NB4 (cell line): ENCODE measurements around the gene FAM53A.

Experiments
- DNase-seq: peaks from one replicate; pipeline ENCODE4 v3.0.0; 2010; ENCODE audit warnings: low read depth
- H3K4me3 ChIP-seq: one replicate; pipeline ENCODE4 v1.5.1; 2011; ENCODE audit warnings: mild to moderate bottlenecking, low read depth, low read length, moderate library complexity
- MYC ChIP-seq: IDR thresholded peaks from 2 replicates; pipeline ENCODE4 v1.6.1; 2011; ENCODE audit warnings: low read depth, low read length
- POLR2A ChIP-seq: IDR thresholded peaks from 2 replicates; pipeline ENCODE4 v1.6.1; 2011; ENCODE audit warnings: mild to moderate bottlenecking; ENCODE audit not compliant: insufficient read length; ENCODE audit errors: extremely low read depth
- TF ChIP-seq, protein P1 (sequence below): IDR thresholded peaks from 2 replicates; pipeline ENCODE4 v1.6.1; 2011; ENCODE audit warnings: low read depth, low read length
- TF ChIP-seq, protein P2 (sequence below): IDR thresholded peaks from one replicate; pipeline ENCODE4 v1.5.1; 2012; ENCODE audit warnings: low read depth, low read length

FAM53A gene

DNA sequence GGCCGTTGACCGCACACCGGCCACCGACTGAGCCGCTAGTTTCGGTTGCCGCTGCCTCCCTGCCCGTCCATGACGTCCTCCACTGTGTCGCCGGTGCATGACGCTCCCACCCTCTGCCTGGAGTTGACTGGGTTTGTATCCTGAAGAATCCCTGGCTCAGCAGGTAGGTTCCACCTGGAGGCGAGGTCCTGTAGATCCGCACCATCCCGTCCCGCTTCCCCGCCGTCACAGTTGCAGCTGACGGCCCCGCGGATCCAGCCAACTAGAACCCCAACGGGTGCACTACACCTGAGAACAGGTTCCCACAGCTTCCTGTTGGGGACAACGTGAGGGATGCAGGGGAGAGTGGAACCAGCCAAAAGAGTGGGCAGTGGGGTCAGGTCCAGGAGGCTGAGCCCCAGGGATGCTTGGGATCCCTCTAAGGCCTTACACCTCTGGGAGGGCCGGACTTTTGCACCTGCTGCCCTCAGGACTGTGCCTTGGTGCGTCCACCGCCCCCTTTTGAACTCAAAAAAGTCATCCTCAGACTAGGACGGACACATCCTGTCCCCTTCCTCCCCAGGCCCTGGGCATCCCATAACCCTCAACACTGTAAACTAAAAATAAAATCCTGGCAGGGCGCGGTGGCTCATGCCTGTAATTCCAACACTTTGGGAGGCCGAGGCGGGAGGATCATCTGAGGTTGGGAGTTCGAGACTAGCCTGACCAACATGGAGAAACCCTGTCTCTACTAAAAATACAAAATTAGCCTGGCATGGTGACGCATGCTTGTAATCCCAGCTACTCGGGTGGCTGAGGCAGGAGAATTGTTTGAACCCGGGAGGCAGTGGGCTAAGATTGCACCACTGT, 29.1 kb upstream of the FAM53A start:
- TF ChIP-seq POLR2A (no peak), MYC (no peak)
- TF ChIP-seq, protein P1, sequence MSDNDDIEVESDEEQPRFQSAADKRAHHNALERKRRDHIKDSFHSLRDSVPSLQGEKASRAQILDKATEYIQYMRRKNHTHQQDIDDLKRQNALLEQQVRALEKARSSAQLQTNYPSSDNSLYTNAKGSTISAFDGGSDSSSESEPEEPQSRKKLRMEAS = no peak
- TF ChIP-seq, protein P2, sequence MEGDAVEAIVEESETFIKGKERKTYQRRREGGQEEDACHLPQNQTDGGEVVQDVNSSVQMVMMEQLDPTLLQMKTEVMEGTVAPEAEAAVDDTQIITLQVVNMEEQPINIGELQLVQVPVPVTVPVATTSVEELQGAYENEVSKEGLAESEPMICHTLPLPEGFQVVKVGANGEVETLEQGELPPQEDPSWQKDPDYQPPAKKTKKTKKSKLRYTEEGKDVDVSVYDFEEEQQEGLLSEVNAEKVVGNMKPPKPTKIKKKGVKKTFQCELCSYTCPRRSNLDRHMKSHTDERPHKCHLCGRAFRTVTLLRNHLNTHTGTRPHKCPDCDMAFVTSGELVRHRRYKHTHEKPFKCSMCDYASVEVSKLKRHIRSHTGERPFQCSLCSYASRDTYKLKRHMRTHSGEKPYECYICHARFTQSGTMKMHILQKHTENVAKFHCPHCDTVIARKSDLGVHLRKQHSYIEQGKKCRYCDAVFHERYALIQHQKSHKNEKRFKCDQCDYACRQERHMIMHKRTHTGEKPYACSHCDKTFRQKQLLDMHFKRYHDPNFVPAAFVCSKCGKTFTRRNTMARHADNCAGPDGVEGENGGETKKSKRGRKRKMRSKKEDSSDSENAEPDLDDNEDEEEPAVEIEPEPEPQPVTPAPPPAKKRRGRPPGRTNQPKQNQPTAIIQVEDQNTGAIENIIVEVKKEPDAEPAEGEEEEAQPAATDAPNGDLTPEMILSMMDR = no peak
- no peak for DNase-seq
- H3K4me3 ChIP-seq = peak overlapping the region; percentile 87

DNA sequence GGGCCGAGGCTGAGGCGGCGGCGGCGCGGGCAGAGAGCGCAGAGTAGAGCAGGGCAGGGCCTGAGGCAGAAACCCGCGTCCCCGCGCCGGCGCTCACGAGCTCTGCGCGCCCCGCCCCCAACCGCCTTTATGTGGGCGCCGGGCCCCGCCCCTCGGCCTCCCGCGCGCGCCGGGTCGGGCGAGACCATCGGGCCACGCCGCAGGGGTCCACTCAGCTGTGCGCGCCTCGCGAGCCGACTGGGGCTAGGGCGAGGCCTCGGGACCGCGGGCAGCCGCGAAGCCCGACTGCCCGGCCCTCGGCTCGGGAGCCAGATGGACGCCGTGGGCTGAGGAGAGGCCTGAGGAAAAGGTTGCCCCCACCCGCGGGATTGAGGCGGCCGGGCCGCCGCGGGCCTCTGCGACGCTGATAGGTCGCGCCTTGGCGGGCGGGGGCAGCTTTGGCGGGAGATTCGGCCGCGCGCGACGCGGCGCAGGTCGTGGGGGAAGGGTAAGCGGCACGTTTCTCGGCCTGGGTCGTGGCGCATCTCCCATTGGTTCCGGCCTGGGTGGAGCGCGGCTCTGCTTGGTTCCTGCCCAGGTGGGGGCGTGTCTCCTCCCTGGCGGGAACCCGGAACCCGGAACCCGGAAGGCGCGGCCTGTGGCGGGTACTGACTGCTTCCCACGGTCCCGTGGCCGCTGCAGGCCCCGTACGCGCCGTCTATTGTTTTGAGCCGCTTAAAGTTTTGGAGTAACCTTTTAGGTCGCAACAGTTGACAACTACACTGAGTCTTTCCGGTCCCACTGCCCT, 28.3 kb upstream of the FAM53A start, which contains the start of gene SLBP:
Gene SLBP (minus strand): TSS at position 104 of the 787 bp plus-strand sequence. CDS start 131 bp downstream, outside the sequence.
- TF ChIP-seq POLR2A (peak; percentile 91), MYC (peak; percentile 98)
- TF ChIP-seq, protein P2 = no peak
- TF ChIP-seq, protein P1 = peak; percentile 93
- DNase-seq = peak; percentile 100
- peak within 1 kb of the TSS; percentile 100 for H3K4me3 ChIP-seq

DNA sequence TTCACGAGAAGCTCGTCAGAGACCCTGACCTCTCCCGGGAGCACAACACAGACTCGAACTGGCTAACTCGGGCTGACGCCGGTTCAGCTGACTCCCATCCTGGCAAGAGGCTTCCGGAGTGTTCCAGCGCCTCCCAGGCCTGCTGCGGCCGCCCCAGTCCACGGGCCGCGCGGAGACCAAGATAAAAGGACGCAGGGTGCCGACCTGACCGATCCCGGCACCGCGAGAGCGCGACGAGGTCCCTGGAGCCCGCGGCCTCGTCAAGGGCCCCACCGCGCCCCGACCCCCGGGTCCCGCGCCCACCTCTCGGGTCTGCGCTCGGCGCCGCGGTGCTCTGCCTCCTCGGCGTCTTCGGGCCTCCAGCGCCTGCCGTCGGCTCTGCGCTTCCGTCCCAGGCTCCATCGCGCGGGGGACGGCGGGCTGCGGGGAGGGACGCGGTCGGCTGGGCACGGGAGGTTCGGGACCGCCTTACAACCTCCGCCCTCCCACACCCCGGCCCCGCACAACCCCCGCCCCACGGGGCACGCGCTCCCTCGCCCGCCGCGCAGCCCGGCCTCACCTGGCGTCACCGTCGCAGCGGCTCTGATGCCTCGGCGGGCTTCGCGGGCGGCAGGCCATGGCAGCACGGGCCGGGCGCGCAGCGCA, 27.6 kb upstream of the FAM53A start:
- H3K4me3 ChIP-seq = peak overlapping the region; percentile 100
- peak; percentile 40; the same call in 1 of the 2 replicates for TF ChIP-seq MYC
- TF ChIP-seq POLR2A = no peak
- TF ChIP-seq, protein P1 = 0 out of 2 replicates have a peak, but pooled peaks have one; percentile 61
- DNase-seq = peak; percentile 69

DNA sequence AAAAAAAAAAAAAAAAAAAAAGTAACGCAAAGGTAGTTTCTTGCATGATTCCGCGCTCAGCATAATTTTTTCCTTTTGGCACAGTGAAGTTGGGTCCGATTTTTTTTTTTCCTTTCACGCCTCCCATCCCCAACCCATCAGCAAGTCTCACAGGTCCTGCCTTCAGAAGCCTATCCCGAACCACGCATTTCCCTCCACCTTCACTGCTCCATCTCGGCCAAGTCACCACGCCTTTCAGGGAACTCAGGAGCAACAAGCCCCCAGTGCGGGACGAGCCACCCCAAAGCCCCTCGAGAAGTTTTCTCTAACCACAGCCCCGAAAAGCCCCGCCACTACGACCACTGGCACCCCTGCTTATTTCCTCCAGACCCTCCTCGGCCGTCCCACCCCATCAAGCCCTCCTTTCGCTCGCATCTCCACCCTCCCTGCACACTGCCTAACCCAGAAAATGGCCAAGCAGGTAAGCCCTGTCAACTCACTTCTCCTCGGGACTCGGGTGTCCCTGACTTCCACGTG, 27.0 kb upstream of the FAM53A start:
- H3K4me3 ChIP-seq = peak overlapping the region; percentile 100
- peak; percentile 36 for DNase-seq
- TF ChIP-seq, protein P2 = no peak
- TF ChIP-seq MYC (no peak), POLR2A (no peak)
- TF ChIP-seq, protein P1 = no peak; the same call in 1 of the 2 replicates

DNA sequence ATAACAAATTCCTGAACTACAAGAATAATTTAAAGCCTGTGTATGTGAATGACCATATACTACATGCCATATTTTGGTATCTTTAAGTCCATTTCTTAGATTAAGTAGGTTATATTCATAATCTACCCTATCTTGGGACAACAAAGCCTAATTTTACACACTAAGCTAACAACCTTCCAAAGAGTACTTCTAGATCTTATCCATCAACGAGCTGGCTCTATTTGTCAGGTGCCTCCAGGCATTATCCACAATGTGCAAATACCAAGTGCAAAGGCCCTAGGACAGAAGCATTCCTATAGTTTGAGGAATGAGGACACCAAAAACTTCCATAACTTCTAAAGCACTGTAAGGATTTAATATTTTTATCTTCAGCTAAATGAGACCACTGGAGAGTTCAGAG, 24.5 kb upstream of the FAM53A start:
- DNase-seq = no peak
- peak overlapping the region; percentile 45 for H3K4me3 ChIP-seq
- TF ChIP-seq, protein P1 = no peak

DNA sequence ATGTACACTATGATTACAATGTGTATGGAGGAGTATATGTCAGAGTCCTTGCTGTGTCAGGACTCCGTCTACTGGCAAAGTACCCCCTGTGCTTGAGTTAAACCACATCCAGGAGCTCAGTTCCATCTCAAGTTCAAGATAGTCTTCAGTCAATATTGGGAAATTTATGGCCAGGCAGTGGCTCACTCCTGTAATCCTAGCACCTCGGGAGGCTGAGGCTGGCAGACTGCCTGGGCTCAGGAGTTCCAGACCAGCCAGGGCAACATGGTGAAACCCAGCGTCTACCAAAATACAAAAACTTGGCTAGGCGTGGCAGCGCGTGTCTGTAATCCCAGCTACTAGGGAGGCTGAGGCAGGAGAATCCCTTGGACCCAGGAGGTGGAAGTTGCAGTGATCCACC, 22.2 kb upstream of the FAM53A start:
- no peak for DNase-seq
- TF ChIP-seq POLR2A = no peak
- TF ChIP-seq MYC = no peak
- TF ChIP-seq, protein P1 = no peak
- TF ChIP-seq, protein P2 = no peak
- H3K4me3 ChIP-seq = no peak overlapping the region
